Psoas muscle (tissue), 8 donors: ENCODE data around the gene TNFRSF14. TPM values are rescaled to one million over a fixed set of nuclear protein-coding genes. Genes with fewer than 3 reads are reported as not detected.

ENCODE experiments used
- ATAC-seq, 4 donors: fragments of 200-7000 bp; cut with Tn5 transposase; one replicate each; pipeline ENCODE4 v1.9.1; 2020; ENCODE audit warnings: moderate library complexity in 3 of 4, mild to moderate bottlenecking in 2 of 4
- DNase-seq, 2 donors: peaks; one replicate each; pipeline ENCODE4 v3.0.0-alpha.2; 2020
- H3K27ac ChIP-seq: fragments of 200-600 bp; one replicate; pipeline ENCODE4 v1.8.0; 2022
- H3K27me3 ChIP-seq, 3 donors: fragments of 200-600 bp in 1 of 3; one replicate each; pipeline versions ENCODE4 v1.6.1 to v1.8.0; 2013 to 2022; ENCODE audit warnings: low read length in 2 of 3, mild to moderate bottlenecking in 2 of 3, moderate library complexity in 1 of 3; ENCODE audit not compliant: insufficient read depth in 3 of 3
- H3K36me3 ChIP-seq, 2 donors: fragments of 200-600 bp in 1 of 2; one replicate each; pipeline versions ENCODE4 v1.6.1 to v1.8.0; 2013 to 2022; ENCODE audit warnings: low read depth in 1 of 2, mild to moderate bottlenecking in 1 of 2, moderate library complexity in 1 of 2; ENCODE audit not compliant: insufficient read depth in 1 of 2
- H3K4me1 ChIP-seq: fragments of 200-600 bp; one replicate; pipeline ENCODE4 v1.8.0; 2022
- H3K4me3 ChIP-seq: fragments of 200-600 bp; one replicate; pipeline ENCODE4 v1.8.0; 2022; ENCODE audit warnings: mild to moderate bottlenecking
- H3K9me3 ChIP-seq: fragments of 200-600 bp; one replicate; pipeline ENCODE4 v1.8.0; 2022
- WGBS, 3 donors: extraction: QIAGEN DNeasy Blood & Tissue Kit; methylation state at CpG; one replicate each; pipeline versions ENCODE4 v1.1.6 to v1.1.7; 2013; 5-methylcytosine and 5-hydroxymethylcytosine counted together
- intact Hi-C, 2 donors: fragments of 100-400 bp; cut with DNase I; formaldehyde crosslinking; loops; one replicate each; pipeline versions ENCODE4 v1.11.0 to v1.14.2; 2022
- polyA plus RNA-seq, 3 donors: library from polyadenylated mRNA; stranded (reverse); fragments of 200-250 nt; gene quantifications; one replicate each; pipeline ENCODE4 v1.2.3, GENCODE V29; 2013
- total RNA-seq, 4 donors: library from RNA; stranded (reverse); fragmentation: NEBNext Ultra II Directional in 2 of 4; extraction: Animal tissue kit (Norgen Biotek cat#: 25700) in 2 of 4; gene quantifications; one replicate each; pipeline versions ENCODE4 v1.2.1 to v1.2.4, GENCODE V29; 2021 to 2023
- TF ChIP-seq, protein P1 (sequence below): fragments of 200-600 bp; IDR thresholded peaks from one replicate; pipeline ENCODE4 v1.8.0; 2022; ENCODE audit warnings: antibody characterized with exemption
- donor health status: healthy with polysubstance abuse.
- donor health status: DM: no; HTN: no; CAD: no; lungs with moderate emphysema.
- donor health status: Bipolar disorder and iron deficiency.
- donor health status: healthy.
- donor health status: DM: yes; HTN: yes; CAD: no.
- donor health status: DM: no; HTN: no; CAD: no.
- donor health status: DM: no; HTN: no; CAD: no.
- donor health status: DM: yes; HTN: yes; CAD: no.

Gene TNFRSF14
- total and polyA plus RNA-seq, 7 donors: 6.2 to 10.8 (median 8.2) TPM

GRCh38 chr1:2589431-2590232, 33.5 kb downstream of the TNFRSF14 start:
- H3K27me3 ChIP-seq: peaks cover 0 to 20% (median 3%) of the 10 kb centered on the region in 3 donors
- WGBS, 3 donors: 89 to 93% (median 91%) methylated on average over 23 to 25 of the region's 25 CpGs
- no peak for ATAC-seq
- peaks cover 3% of the 10 kb centered on the region for H3K4me1 ChIP-seq
- H3K36me3 ChIP-seq: no peaks in the 10 kb centered on the region
- TF ChIP-seq, protein P1, sequence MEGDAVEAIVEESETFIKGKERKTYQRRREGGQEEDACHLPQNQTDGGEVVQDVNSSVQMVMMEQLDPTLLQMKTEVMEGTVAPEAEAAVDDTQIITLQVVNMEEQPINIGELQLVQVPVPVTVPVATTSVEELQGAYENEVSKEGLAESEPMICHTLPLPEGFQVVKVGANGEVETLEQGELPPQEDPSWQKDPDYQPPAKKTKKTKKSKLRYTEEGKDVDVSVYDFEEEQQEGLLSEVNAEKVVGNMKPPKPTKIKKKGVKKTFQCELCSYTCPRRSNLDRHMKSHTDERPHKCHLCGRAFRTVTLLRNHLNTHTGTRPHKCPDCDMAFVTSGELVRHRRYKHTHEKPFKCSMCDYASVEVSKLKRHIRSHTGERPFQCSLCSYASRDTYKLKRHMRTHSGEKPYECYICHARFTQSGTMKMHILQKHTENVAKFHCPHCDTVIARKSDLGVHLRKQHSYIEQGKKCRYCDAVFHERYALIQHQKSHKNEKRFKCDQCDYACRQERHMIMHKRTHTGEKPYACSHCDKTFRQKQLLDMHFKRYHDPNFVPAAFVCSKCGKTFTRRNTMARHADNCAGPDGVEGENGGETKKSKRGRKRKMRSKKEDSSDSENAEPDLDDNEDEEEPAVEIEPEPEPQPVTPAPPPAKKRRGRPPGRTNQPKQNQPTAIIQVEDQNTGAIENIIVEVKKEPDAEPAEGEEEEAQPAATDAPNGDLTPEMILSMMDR: no peak
- intact Hi-C loops: loop anchor here in 1 of 2 donors (5.0 kb wide), 1 partner anchor 1313 kb away; the partner anchor contains the start of gene C1orf174
- DNase-seq: peak in 1 of 2 donors; percentile 46
- no peak overlapping the region for H3K4me3 ChIP-seq
- H3K27ac ChIP-seq: no peak overlapping the region
- H3K9me3 ChIP-seq: no peaks in the 10 kb centered on the region

- 95 to 96% (median 95%) methylated on average over 31 of the region's 31 CpGs for WGBS, 3 donors
- no peaks in the 10 kb centered on the region for H3K36me3 ChIP-seq
- ATAC-seq (no peak), DNase-seq (peak in 1 of 2 donors; percentile 53)
- H3K9me3 ChIP-seq: no peaks in the 10 kb centered on the region
- H3K4me1 ChIP-seq: peaks cover 3% of the 10 kb centered on the region
- intact Hi-C loops: no loop called here
- no peak overlapping the region for H3K27ac ChIP-seq
- H3K27me3 ChIP-seq: peaks cover 0 to 24% (median 3%) of the 10 kb centered on the region in 3 donors
- TF ChIP-seq, protein P1: no peak
- no peak overlapping the region for H3K4me3 ChIP-seq
These were observed 34.3 kb downstream of the TNFRSF14 start for GRCh38 chr1:2590233-2591141.

GRCh38 chr1:2591233-2591580, 35.0 kb downstream of the TNFRSF14 start:
- Histone ChIP-seq H3K9me3 (no peaks in the 10 kb centered on the region), H3K4me1 (peaks cover 3% of the 10 kb centered on the region), H3K27ac (no peak overlapping the region), H3K4me3 (no peak overlapping the region), H3K36me3 (no peaks in the 10 kb centered on the region), H3K27me3 (peaks cover 0 to 28% (median 3%) of the 10 kb centered on the region in 3 donors)
- DNase-seq: no peak
- no peak for ATAC-seq
- WGBS, 3 donors: 85 to 94% (median 88%) methylated on average over 5 of the region's 5 CpGs
- TF ChIP-seq, protein P1: no peak
- intact Hi-C loops: no loop called here

GRCh38 chr1:2591581-2592261, 35.5 kb downstream of the TNFRSF14 start:
- DNase-seq (peak in 1 of 2 donors; percentile 49), ATAC-seq (no peak)
- TF ChIP-seq, protein P1: no peak
- no peaks in the 10 kb centered on the region for H3K9me3 ChIP-seq
- H3K36me3 ChIP-seq: no peaks in the 10 kb centered on the region
- WGBS, 3 donors: 91 to 92% (median 92%) methylated on average over 11 to 12 of the region's 12 CpGs
- intact Hi-C loops: no loop called here
- no peak overlapping the region for H3K4me3 ChIP-seq
- peaks cover 0 to 28% (median 3%) of the 10 kb centered on the region in 3 donors for H3K27me3 ChIP-seq
- H3K27ac ChIP-seq: no peak overlapping the region
- peaks cover 3% of the 10 kb centered on the region for H3K4me1 ChIP-seq
